K562 (cell line): ENCODE results near the gene PRKCE. TPM values are rescaled to one million over a fixed set of nuclear protein-coding genes. Genes with fewer than 3 reads are reported as not detected.

Source experiments
- ATAC-seq: fragments of 200-7000 bp; cut with Tn5 transposase; 3 replicates; pipeline ENCODE4 v1.9.1; 2020; ENCODE audit warnings: moderate library complexity
- BruUV-seq: library from RNA; stranded (reverse); fragments of 400-500 nt; replicated peaks from 2 replicates; lab custom pipeline; 2021; lab: Mats Ljungman, UMichigan
- CTCF ChIA-PET: fragments of 300-600 bp; formaldehyde crosslinking; extraction: SDS; loops from one replicate; lab custom pipeline; 2021; ENCODE audit warnings: low intra/inter-chr PET ratio; lab: Yijun Ruan, JAX
- POLR2A ChIA-PET: fragments of 300-600, 350-650 bp; sonication (Branson Sonifier 250); formaldehyde crosslinking; extraction: SDS; loops from one replicate; lab custom pipeline; 2021; ENCODE audit warnings: antibody characterized with exemption, inconsistent platforms; lab: Yijun Ruan, JAX
- DNase-seq, 4 experiments: peaks; one replicate each; pipeline versions ENCODE4 v3.0.0 to v3.0.0-alpha.2; 2011 to 2018; ENCODE audit warnings: low spot score in 3 of 4, mixed read lengths in 3 of 4; ENCODE audit errors: extremely low read depth in 1 of 4
- FAIRE-seq: peaks from 2 replicates; lab custom pipeline; 2011; peaks lifted over from hg19 to GRCh38; lab: Jason Lieb, UNC
- H2AFZ ChIP-seq: 2 replicates; pipeline ENCODE4 v1.6.0; 2011; ENCODE audit warnings: low read depth, low read length, control low read depth, inconsistent platforms
- H3K27ac ChIP-seq: fragments of 200-600 bp; 3 replicates; pipeline ENCODE4 v1.8.0; 2011; ENCODE audit warnings: low read depth, mild to moderate bottlenecking, control low read depth, inconsistent platforms, low read length, moderate library complexity, mixed read lengths; ENCODE audit errors: extremely low read depth
- H3K27me3 ChIP-seq, 2 experiments: fragments of 300-600 bp in 1 of 2; 2 replicates in 1 of 2; 3 replicates in 1 of 2; pipeline versions ENCODE4 v1.6.0 to v1.8.0; 2011; ENCODE audit warnings: inconsistent platforms in 2 of 2, low read length in 2 of 2, mild to moderate bottlenecking in 1 of 2, mixed read lengths in 1 of 2, moderate library complexity in 1 of 2; ENCODE audit not compliant: control insufficient read depth in 2 of 2, insufficient read depth in 2 of 2
- H3K36me3 ChIP-seq: fragments of 300-600 bp; 3 replicates; pipeline ENCODE4 v1.8.0; 2011; ENCODE audit warnings: mild to moderate bottlenecking, low read length, inconsistent platforms; ENCODE audit not compliant: control insufficient read depth, insufficient read depth
- H3K4me1 ChIP-seq, 2 experiments: fragments of 200-600 bp in 1 of 2; replicated peaks in 1 of 2; 2 replicates in 1 of 2; 3 replicates in 1 of 2; pipeline versions ENCODE4 v1.5.1 to v1.8.0; 2011; ENCODE audit warnings: inconsistent platforms in 2 of 2, low read length in 2 of 2, mild to moderate bottlenecking in 1 of 2, mixed read lengths in 1 of 2, moderate library complexity in 1 of 2; ENCODE audit not compliant: control insufficient read depth in 2 of 2, insufficient read depth in 2 of 2
- H3K4me2 ChIP-seq: 2 replicates; pipeline ENCODE4 v1.6.1; 2011; ENCODE audit warnings: low read length, control low read depth, inconsistent platforms, mixed read lengths; ENCODE audit not compliant: insufficient read depth
- H3K4me3 ChIP-seq: fragments of 200-600 bp; sonication (generic), shearing (Covaris generic); 2 replicates; pipeline ENCODE4 v1.5.1; 2016; ENCODE audit warnings: control low read depth, inconsistent platforms
- H3K79me2 ChIP-seq: fragments of 200-600 bp; 3 replicates; pipeline ENCODE4 v1.8.0; 2011; ENCODE audit warnings: low read length, inconsistent platforms; ENCODE audit not compliant: control insufficient read depth, insufficient read depth
- H3K9ac ChIP-seq, 2 experiments: 2 replicates each; pipeline versions ENCODE4 v1.6.0 to v1.6.1; 2011; ENCODE audit warnings: low read depth in 2 of 2, low read length in 2 of 2, control low read depth in 1 of 2, inconsistent platforms in 1 of 2, mild to moderate bottlenecking in 1 of 2, mixed read lengths in 1 of 2; ENCODE audit not compliant: insufficient read depth in 1 of 2
- H3K9me1 ChIP-seq: one replicate; pipeline ENCODE4 v1.6.0; 2011; ENCODE audit warnings: inconsistent platforms, mild to moderate bottlenecking, low read length, moderate library complexity; ENCODE audit not compliant: control insufficient read depth, insufficient read depth
- H3K9me3 ChIP-seq: replicated peaks from 2 replicates; pipeline ENCODE4 v1.5.1; 2011; ENCODE audit warnings: low read depth, low read length, inconsistent platforms; ENCODE audit not compliant: control insufficient read depth, insufficient read depth
- H4K20me1 ChIP-seq: replicated peaks from 2 replicates; pipeline ENCODE4 v1.6.1; 2011; ENCODE audit warnings: low read length, inconsistent platforms, mixed read lengths; ENCODE audit not compliant: control insufficient read depth, insufficient read depth
- ATF7 ChIP-seq: fragments of 450-650 bp; IDR thresholded peaks from 2 replicates; pipeline ENCODE4 v1.7.1; 2014; ENCODE audit warnings: mild to moderate bottlenecking, moderate library complexity
- CSDE1 ChIP-seq, 2 experiments: fragments of 450-650 bp; IDR thresholded peaks; 2 replicates each; pipeline ENCODE4 v1.6.1; 2016; ENCODE audit warnings: mild to moderate bottlenecking in 1 of 2
- EP300 ChIP-seq: IDR thresholded peaks from 2 replicates; pipeline ENCODE4 v1.6.1; 2012; ENCODE audit warnings: low read length, improper control_type of control experiment
- FOXA1 ChIP-seq: fragments of 450-650 bp; IDR thresholded peaks from 2 replicates; pipeline ENCODE4 v1.6.1; 2016; ENCODE audit warnings: mild to moderate bottlenecking, borderline replicate concordance
- PHB2 ChIP-seq: fragments of 450-650 bp; IDR thresholded peaks from 2 replicates; pipeline ENCODE4 v1.6.1; 2017; ENCODE audit warnings: low read depth
- U2AF1 ChIP-seq: fragments of 200-400 bp; formaldehyde crosslinking; optimal IDR thresholded peaks from 2 replicates; pipeline ENCODE3; 2017; ENCODE audit warnings: mild to moderate bottlenecking, low read depth, low read length, moderate library complexity
- XRCC5 ChIP-seq: fragments of 200-400 bp; formaldehyde crosslinking; IDR thresholded peaks from 2 replicates; pipeline ENCODE4 v1.6.1; 2017; ENCODE audit warnings: low read depth, mild to moderate bottlenecking, low read length
- ZNF354B ChIP-seq: fragments of 250-450 bp; sonication (Bioruptor Pico); IDR thresholded peaks from 2 replicates; pipeline ENCODE4 v1.4.0; 2020
- WGBS: fragments of 100-300 bp; shearing (Covaris generic); methylation state at CpG from one replicate; pipeline ENCODE4 v1.1.6; 2016; ENCODE audit warnings: low coverage, mixed read lengths; ENCODE audit not compliant: insufficient coverage; ENCODE audit errors: missing lambda C conversion rate; 5-methylcytosine and 5-hydroxymethylcytosine counted together
- in situ Hi-C: fragments of 300-500 bp; cut with MboI; formaldehyde crosslinking; loops from 4 replicates; pipeline ENCODE4 v1.15.0; 2018; ENCODE audit warnings: inconsistent platforms, mixed read lengths
- intact Hi-C: fragments of 100-400 bp; cut with micrococcal nuclease; formaldehyde crosslinking; loops from 2 replicates; pipeline ENCODE4 v1.14.2; 2022
- polyA plus RNA-seq, 8 experiments: library from polyadenylated mRNA; depleted of rRNA in 4 of 8; stranded (reverse) in 5 of 8; unstranded in 3 of 8; fragments of >200 nt; fragmentation: Nextera tagmentation in 2 of 8; fragmentation: Illumina TruSeq in 1 of 8; extraction: Ambion mirVana in 2 of 8; extraction: Trizol in 1 of 8; gene quantifications; 2 replicates each; pipeline versions ENCODE4 v1.2.1 to v1.2.3, GENCODE V29; 2011 to 2014; ENCODE audit warnings: inconsistent platforms in 1 of 8, missing spikeins in 1 of 8
- total RNA-seq, 7 experiments: library from RNA; depleted of rRNA in 6 of 7; stranded (reverse); fragments of >200 nt in 6 of 7; fragmentation: Illumina TruSeq in 2 of 7; extraction: Trizol in 2 of 7; gene quantifications; 2 replicates each; pipeline versions ENCODE4 v1.2.1 to v1.2.3, GENCODE V29; 2011 to 2021; ENCODE audit warnings: low replicate concordance in 1 of 7
- TF ChIP-seq, protein P1 (sequence below): fragments of 250-450 bp; sonication (Bioruptor Pico); IDR thresholded peaks from 2 replicates; pipeline ENCODE4 v1.4.0; 2020; ENCODE audit warnings: borderline replicate concordance
- TF ChIP-seq, protein P2 (sequence below): fragments of 450-650 bp; IDR thresholded peaks from 2 replicates; pipeline ENCODE4 v1.6.1; 2016; ENCODE audit warnings: low read depth, mild to moderate bottlenecking, moderate library complexity
- TF ChIP-seq, protein P3 (sequence below): fragments of 450-650 bp; formaldehyde crosslinking; conservative IDR thresholded peaks from 2 replicates; pipeline ENCODE4 v1.4.0; 2022; ENCODE audit warnings: mild to moderate bottlenecking, missing genetic modification characterization

Gene PRKCE
- total and polyA plus RNA-seq, 9 of the 15 experiments (the other 6 are each of a cell fraction or from before 2014, with no cell fraction given): 0.06 to 1.0 (median 0.22) TPM; not detected in 1

DNA sequence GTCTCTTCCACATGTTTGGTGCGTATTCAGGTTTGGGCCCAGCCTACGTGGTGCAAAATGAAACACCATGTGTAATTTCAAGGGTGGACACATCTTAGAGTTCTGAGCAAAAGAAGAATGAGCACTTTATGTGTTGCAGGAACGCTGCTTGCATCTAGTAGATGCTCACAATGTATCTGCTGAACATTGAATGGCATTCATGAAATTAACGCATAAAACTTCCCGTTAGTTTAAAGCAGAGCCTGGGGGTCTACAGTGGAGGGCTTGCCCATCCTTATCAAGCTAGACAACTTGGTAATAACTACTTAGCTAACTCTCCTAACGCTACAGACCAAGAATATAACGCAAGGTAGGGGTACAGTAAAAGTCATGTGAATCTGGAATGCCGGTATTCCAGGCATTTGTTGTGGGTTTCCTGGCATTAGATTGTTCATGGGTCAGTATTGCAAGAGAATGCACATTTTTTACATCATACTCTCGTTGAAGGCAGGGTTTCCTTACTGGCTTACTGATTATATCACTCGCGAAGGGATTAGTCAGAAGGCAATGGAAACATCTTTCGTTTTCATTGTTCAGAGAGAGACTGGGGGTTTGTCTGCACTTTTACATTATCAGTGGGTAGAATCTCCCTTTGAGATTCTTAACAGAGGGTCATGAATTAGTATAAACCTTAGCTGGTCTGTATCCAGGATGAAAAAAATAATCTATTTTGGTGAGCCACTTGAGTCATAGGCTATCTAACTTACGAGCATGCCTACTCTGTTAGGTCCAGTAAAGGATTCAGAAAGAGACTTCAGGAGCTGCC is 416.2 kb downstream of the PRKCE start:
- H3K9ac ChIP-seq: no peak overlapping the region
- no peak overlapping the region for H2AFZ ChIP-seq
- 7% methylated on average over 13 of the region's 13 CpGs for WGBS
- no peak for ATAC-seq
- FAIRE-seq: no peak
- no peaks in the 10 kb centered on the region for H3K36me3 ChIP-seq
- H4K20me1 ChIP-seq: no peaks in the 10 kb centered on the region; the same call in 1 of the 2 replicates
- no peaks in the 10 kb centered on the region for H3K9me3 ChIP-seq
- no peak overlapping the region for H3K4me3 ChIP-seq
- in situ Hi-C loops: no loop called here
- intact Hi-C loops: no loop called here
- ChIA-PET POLR2A (no interaction called here), CTCF (interaction anchor here (0.6 kb wide), 1 partner anchor 294 kb away, joined by 3 read pairs; no protein-coding TSS in a partner anchor)
- H3K4me1 ChIP-seq: no peaks in the 10 kb centered on the region; a peak in 1 of 5 replicates
- no peak for DNase-seq
- H3K9me1 ChIP-seq: no peaks in the 10 kb centered on the region
- H3K79me2 ChIP-seq: no peaks in the 10 kb centered on the region
- no peak overlapping the region for H3K27ac ChIP-seq
- H3K27me3 ChIP-seq: peaks cover 7 to 14% of the 10 kb centered on the region in 2 experiments; a peak in 4 of 5 replicates
- no TSS peak for BruUV-seq
- H3K4me2 ChIP-seq: no peak overlapping the region
- TF ChIP-seq XRCC5 (no peak), CSDE1 (IDR thresholded peaks at IDR 0.05) (no peak), ZNF354B (CRISPR knock-in tag) (no peak), U2AF1 (no peak), FOXA1 (no peak), PHB2 (no peak), EP300 (peak; percentile 88; the same call in 1 of the 2 replicates), ATF7 (peak; percentile 82)
- TF ChIP-seq, protein P1, sequence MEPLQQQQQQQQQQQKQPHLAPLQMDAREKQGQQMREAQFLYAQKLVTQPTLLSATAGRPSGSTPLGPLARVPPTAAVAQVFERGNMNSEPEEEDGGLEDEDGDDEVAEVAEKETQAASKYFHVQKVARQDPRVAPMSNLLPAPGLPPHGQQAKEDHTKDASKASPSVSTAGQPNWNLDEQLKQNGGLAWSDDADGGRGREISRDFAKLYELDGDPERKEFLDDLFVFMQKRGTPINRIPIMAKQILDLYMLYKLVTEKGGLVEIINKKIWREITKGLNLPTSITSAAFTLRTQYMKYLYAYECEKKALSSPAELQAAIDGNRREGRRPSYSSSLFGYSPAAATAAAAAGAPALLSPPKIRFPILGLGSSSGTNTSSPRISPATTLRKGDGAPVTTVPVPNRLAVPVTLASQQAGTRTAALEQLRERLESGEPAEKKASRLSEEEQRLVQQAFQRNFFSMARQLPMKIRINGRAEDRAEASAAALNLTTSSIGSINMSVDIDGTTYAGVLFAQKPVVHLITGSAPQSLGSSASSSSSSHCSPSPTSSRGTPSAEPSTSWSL (CRISPR knock-in tag): no peak
- TF ChIP-seq, protein P2, sequence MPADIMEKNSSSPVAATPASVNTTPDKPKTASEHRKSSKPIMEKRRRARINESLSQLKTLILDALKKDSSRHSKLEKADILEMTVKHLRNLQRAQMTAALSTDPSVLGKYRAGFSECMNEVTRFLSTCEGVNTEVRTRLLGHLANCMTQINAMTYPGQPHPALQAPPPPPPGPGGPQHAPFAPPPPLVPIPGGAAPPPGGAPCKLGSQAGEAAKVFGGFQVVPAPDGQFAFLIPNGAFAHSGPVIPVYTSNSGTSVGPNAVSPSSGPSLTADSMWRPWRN: no peak
- TF ChIP-seq, protein P3, sequence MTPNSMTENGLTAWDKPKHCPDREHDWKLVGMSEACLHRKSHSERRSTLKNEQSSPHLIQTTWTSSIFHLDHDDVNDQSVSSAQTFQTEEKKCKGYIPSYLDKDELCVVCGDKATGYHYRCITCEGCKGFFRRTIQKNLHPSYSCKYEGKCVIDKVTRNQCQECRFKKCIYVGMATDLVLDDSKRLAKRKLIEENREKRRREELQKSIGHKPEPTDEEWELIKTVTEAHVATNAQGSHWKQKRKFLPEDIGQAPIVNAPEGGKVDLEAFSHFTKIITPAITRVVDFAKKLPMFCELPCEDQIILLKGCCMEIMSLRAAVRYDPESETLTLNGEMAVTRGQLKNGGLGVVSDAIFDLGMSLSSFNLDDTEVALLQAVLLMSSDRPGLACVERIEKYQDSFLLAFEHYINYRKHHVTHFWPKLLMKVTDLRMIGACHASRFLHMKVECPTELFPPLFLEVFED: no peak
